Measurements from ENCODE around the gene TSHZ2.

Gene TSHZ2

GRCh38 chr20:53174454-53174853, 202.3 kb downstream of the TSHZ2 start:
- H3K4me3 ChIP-seq (ENCODE audit: low read depth, low read length): no peak overlapping the region
- no peak for DNase-seq (ENCODE audit: low read depth)
- TF ChIP-seq CTCF (conservative IDR thresholded peaks at IDR 0.05; ENCODE audit: low read depth, low read length): no peak

- no peak for TF ChIP-seq CTCF (conservative IDR thresholded peaks at IDR 0.05; ENCODE audit: low read depth, low read length)
- DNase-seq (ENCODE audit: low read depth): no peak
Measured at GRCh38 chr20:53175135-53175780, 203.1 kb downstream of the TSHZ2 start.

GRCh38 chr20:53176134-53176533, 204.0 kb downstream of the TSHZ2 start:
- H3K4me3 ChIP-seq (ENCODE audit: low read depth, low read length): no peak overlapping the region
- no peak for TF ChIP-seq CTCF (conservative IDR thresholded peaks at IDR 0.05; ENCODE audit: low read depth, low read length)
- DNase-seq (ENCODE audit: low read depth): no peak

More at GRCh38 chr20:53175135-53175780, 203.1 kb downstream of the TSHZ2 start:
- no peak overlapping the region for H3K4me3 ChIP-seq (ENCODE audit: low read depth, low read length)

DNA sequence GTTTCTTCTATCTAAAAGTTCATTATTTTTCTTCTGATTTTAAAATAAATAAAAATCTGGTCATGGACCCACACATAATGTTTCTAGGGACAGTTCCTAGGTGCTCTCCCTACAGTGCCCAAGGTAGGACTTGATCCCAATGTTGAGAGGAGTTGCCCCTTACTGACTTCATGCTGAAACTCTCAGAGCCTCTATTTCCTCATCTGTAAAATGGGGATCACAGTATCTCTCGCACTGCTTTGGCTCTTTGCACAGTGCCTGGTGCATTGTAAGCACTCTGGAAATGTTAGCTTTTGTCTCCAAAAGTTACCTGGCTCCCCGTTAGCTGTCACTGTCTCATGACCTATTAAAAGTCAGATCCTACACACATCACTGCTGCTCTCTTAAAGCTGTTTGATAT, 205.5 kb downstream of the TSHZ2 start:
- DNase-seq (ENCODE audit: low read depth): no peak
- TF ChIP-seq CTCF (conservative IDR thresholded peaks at IDR 0.05; ENCODE audit: low read depth, low read length): no peak
- H3K4me3 ChIP-seq (ENCODE audit: low read depth, low read length): no peak overlapping the region

GRCh38 chr20:53179749-53180148, 207.6 kb downstream of the TSHZ2 start:
- DNase-seq (ENCODE audit: low read depth): no peak
- no peak for TF ChIP-seq CTCF (conservative IDR thresholded peaks at IDR 0.05; ENCODE audit: low read depth, low read length)
- H3K4me3 ChIP-seq (ENCODE audit: low read depth, low read length): no peak overlapping the region

GRCh38 chr20:53180928-53181362, 208.8 kb downstream of the TSHZ2 start:
- no peak for DNase-seq (ENCODE audit: low read depth)
- no peak overlapping the region for H3K4me3 ChIP-seq (ENCODE audit: low read depth, low read length)
- no peak for TF ChIP-seq CTCF (conservative IDR thresholded peaks at IDR 0.05; ENCODE audit: low read depth, low read length)

- TF ChIP-seq CTCF (conservative IDR thresholded peaks at IDR 0.05; ENCODE audit: low read depth, low read length): no peak
- no peak for DNase-seq (ENCODE audit: low read depth)
- H3K4me3 ChIP-seq (ENCODE audit: low read depth, low read length): no peak overlapping the region
Measured at GRCh38 chr20:53181866-53182376, 209.8 kb downstream of the TSHZ2 start.
